GM18520 (cell line): ENCODE measurements around the gene PIEZO2.

Experiments used
- ATAC-seq: cut with Tn5 transposase; IDR thresholded peaks from one replicate; pipeline ENCODE4 v1.9.1; 2021; ENCODE audit not compliant: unreplicated experiment

The PIEZO2 gene

GRCh38 chr18:10900435-10900834 is 248.9 kb downstream of the PIEZO2 start:
- ATAC-seq, result no peak

GRCh38 chr18:10899481-10899880 is 249.9 kb downstream of the PIEZO2 start:
- ATAC-seq, result no peak

GRCh38 chr18:10898417-10898974 is 250.9 kb downstream of the PIEZO2 start:
- ATAC-seq, result no peak

DNA sequence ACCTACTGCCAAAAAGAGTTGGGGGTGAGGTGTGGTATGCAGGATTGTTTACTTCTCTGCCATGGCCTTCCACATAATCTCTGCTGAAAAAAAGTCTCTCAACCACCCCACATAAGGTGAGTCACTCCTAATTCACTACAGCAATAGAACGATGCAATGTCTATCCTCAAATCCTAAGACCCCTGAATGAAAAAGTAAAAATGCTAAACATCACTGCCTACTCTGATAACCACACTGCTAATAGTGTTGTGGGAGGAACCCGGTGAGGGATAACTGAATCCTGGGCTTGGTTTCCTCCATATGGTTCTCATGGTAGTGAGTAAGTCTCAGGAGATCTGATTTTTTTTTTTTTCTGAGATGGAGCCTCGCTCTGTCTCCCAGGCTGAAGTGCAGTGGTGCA is 252.5 kb downstream of the PIEZO2 start:
- ATAC-seq, result no peak

DNA sequence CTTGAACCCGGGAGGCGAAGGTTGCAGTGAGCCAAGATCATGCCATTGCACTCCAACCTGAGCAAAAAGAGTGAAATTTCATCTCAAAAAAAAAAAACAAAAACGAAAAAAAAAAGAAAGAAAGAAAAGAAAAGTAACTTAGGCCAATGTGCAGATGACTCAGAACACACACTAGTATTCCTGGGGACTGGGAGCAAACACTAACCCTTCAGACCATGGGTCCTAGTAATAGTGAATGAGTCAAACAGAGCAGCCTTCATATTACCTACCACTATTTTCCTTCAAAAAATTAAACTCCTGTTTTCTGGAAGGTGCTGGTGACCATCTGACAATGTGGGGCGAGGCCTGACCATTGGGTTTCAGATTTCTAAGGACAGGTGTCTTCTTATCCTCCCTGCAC is 253.4 kb downstream of the PIEZO2 start:
- ATAC-seq, result no peak

- ATAC-seq, result no peak
Measured at GRCh38 chr18:10894501-10894900, 254.9 kb downstream of the PIEZO2 start.

GRCh38 chr18:10893761-10894160 is 255.6 kb downstream of the PIEZO2 start:
- ATAC-seq, result no peak

DNA sequence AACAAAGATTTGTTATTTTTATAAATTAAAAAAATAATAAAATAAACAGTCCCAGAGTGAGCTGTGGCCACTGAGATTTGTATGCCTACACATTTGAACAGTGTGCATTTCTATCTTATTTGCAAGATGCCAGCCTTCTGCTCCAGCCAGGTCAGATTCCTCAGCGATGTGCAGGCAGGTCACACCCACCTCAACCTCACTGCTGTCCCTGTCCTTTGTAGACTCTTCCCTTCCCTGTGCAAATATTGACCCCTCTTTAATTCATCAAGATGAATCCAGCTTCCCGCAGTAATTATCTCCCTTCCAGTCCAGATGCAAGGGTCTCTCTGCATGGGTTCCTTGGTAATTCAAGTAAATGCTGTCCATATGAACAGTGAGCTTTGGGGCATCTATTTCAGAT is 256.2 kb downstream of the PIEZO2 start:
- no peak for ATAC-seq

DNA sequence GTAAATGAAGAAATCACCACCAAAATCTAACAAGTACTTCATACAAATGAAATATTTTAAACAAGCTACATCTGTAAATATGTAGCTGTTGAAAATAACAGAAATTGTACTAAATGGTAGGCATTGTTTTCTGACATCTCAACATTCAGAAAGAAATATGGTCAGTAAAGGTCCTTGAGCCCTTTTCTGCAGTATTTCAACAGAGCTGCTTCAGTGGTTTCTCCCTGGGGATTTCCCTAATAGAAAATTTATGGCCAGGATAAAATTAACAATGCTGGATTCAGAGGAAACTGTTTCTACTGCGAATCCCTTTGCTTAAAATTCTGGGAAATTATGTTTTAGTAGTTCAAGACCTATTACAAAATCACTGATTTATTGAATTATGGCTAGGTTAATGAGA is 256.6 kb downstream of the PIEZO2 start:
- ATAC-seq, result no peak

DNA sequence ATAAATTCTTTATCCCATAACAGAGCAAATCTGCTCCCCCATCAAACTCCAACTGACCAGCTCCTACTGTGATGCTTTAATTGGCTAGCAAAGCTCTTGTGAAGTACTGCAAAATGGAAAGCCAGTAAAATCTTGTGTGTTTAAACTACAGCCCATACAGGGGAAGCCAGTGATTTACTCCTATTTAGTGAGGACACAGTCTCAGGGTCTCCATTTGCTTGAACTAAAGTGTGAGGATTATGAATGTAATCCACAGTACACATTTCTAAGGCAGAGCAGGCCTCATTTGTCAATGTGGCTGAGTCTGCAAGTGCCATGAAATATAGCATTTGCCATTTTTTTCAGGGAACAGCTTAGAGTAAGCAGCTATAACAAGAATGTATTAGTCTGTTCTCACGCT is 259.3 kb downstream of the PIEZO2 start:
- no peak for ATAC-seq

GRCh38 chr18:10878703-10879102 is 270.7 kb downstream of the PIEZO2 start:
- peak; percentile 77 for ATAC-seq

- ATAC-seq, result no peak
Measured at GRCh38 chr18:10877987-10878386, 271.4 kb downstream of the PIEZO2 start.

GRCh38 chr18:10875811-10876210 is 273.6 kb downstream of the PIEZO2 start:
- no peak for ATAC-seq

- ATAC-seq, result no peak
Measured at GRCh38 chr18:10872304-10872703, 277.1 kb downstream of the PIEZO2 start.

- no peak for ATAC-seq
Measured at GRCh38 chr18:10864722-10865121, 284.6 kb downstream of the PIEZO2 start.

GRCh38 chr18:10863026-10863425 is 286.3 kb downstream of the PIEZO2 start:
- no peak for ATAC-seq

DNA sequence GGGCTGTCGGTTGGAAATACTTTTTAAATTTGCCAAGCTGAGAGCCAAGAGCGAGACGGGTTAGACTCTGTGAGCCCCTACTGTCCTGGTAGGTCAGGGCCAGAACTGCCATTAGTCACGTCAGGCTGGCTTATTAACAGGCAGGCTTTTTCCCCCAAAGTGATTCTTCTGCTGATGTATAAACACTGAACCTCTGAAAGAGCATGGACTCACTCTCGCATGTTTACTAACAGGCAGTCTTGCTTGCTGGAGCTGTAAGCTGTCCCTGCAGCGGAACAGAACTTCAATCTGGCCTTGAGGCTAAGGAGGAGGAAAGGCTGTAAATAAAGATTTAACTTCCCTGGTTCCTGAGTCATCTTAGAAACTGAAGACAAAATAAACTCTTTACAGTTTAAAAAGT is 288.4 kb downstream of the PIEZO2 start:
- ATAC-seq, result no peak

GRCh38 chr18:10860382-10860781 is 289.0 kb downstream of the PIEZO2 start:
- ATAC-seq, result no peak

DNA sequence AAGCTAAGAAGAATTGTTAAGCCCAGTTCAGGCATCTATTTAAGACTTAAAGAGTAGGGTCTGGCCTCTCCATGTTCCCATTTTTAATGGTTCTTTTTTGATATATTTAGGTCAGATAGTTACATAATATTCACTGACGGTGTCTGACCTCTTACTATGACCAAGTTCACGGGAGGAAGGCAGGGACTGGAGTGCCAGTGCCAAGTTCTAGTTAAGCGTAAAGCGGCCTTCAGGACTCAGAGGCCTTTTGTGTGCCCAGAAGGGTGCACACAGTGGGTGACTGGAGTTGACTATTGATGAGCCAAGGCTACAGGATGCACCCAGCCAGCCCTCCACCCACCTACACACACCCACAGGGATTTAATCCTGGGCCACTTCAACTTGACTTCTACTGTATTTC is 290.9 kb downstream of the PIEZO2 start:
- no peak for ATAC-seq

- no peak for ATAC-seq
Measured at GRCh38 chr18:10856132-10856531, 293.2 kb downstream of the PIEZO2 start.

DNA sequence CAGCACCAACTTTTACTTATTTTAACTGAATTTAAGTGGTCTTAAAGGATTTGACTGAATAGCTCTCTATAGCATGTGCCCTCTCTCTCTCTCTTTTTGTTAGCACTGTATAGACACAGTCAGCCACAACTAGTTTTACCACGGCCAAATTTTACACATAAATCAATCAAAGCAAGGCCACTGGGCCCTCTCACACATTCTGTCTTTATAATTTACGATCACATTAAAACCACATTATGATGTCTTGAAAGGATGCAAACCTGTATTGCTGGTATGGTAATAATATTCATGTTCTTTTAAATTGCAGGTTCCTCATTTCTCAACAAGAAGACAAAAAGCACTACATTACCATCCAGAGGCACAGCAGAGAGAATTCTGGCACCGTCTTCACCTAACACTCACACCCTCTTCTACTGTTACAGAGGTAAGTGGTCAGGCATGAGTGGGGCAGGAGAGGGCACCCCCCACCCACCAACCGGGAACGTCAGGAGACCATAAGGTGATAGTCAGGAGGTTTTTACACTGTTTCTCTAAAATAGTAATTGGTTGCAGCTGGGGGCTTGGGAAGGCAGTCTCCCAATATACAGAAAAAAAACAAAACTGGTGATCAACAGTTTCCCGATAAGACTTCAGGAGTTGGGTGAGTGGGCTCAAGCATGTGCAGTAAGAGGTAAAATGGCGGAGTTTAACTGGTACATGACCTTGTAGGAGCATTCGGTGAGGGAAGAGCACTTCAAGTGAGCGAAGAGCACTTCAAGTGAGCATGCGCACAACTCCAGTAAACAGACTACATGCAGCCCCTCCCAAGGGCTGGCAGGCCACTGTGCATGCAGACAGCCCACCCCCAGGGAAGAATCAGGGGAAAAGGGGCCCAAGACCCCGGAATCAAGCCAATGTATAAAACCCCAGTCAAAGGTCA is 296.7 kb downstream of the PIEZO2 start:
- no peak for ATAC-seq

- ATAC-seq, result peak; percentile 40
Measured at GRCh38 chr18:10851824-10852319, 297.5 kb downstream of the PIEZO2 start.
